ENCODE measurements around the gene SLC38A3.

SLC38A3 gene

DNA sequence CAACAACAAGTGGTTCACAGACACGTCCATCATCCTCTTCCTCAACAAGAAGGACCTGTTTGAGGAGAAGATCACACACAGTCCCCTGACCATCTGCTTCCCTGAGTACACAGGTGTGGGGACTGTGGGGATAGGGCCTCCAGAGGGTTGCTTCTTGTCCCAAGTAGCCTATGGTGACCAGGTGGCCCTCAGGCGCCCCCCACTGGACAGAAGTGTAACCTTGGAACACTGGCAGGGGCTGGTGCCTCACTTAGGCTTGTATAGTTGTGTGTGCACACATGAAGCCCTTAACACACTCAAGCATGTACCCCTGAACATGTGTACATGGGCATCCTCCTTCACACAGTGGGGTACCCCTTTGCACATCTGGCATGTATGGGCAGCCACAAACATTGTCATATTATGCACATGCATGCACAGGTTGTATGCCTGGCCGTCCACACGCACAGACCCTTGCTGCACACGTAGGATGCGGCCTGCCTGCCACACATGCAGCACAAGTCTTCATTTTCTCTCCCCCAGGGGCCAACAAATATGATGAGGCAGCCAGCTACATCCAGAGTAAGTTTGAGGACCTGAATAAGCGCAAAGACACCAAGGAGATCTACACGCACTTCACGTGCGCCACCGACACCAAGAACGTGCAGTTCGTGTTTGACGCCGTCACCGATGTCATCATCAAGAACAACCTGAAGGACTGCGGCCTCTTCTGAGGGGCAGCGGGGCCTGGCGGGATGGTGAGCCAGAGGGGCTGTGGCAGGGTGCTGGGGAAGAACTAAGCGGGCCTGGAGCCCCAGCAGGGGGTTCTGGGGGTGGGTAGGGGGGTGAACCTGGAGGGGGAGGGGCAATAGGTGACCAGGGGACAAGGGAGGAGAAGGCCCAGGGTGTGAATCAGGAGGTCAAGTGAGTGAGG, 52.2 kb downstream of the SLC38A3 start:
- TF ChIP-seq, protein P1, sequence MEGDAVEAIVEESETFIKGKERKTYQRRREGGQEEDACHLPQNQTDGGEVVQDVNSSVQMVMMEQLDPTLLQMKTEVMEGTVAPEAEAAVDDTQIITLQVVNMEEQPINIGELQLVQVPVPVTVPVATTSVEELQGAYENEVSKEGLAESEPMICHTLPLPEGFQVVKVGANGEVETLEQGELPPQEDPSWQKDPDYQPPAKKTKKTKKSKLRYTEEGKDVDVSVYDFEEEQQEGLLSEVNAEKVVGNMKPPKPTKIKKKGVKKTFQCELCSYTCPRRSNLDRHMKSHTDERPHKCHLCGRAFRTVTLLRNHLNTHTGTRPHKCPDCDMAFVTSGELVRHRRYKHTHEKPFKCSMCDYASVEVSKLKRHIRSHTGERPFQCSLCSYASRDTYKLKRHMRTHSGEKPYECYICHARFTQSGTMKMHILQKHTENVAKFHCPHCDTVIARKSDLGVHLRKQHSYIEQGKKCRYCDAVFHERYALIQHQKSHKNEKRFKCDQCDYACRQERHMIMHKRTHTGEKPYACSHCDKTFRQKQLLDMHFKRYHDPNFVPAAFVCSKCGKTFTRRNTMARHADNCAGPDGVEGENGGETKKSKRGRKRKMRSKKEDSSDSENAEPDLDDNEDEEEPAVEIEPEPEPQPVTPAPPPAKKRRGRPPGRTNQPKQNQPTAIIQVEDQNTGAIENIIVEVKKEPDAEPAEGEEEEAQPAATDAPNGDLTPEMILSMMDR (IDR thresholded peaks at IDR 0.05; ENCODE audit: extremely low read depth, missing control alignments): no peak
- no peak for DNase-seq (ENCODE audit: low spot score)

DNA sequence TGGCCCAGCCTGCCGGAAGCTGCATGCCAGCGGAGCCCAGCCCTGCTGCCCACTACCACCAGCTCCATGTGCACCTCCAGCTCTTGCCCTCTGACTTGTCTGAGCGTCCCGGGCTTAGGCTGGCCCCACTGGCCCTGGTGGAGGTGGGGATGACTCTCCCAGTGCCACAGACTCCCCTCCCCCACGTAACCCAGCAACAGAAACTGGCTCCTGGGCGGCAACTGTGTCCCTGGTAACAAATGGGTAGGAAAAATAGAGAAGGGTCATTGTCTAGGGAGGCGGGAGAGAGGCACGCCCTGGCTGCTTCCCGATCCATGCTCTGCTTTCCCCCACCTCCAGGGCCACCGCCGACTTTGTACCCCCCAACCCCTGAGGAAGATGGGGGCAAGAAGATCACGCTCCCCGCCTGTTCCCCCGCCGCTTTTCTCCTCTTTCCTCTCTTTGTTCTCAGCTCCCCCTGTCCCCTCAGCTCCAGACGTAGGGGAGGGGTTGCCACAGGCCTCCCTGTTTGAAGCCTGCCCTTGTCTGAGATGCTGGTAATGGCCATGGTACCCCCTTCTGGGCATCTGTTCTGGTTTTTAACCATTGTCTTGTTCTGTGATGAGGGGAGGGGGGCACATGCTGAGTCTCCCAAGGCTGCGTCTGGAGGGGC, 53.1 kb downstream of the SLC38A3 start:
- DNase-seq (ENCODE audit: low spot score): no peak
- TF ChIP-seq, protein P1 (IDR thresholded peaks at IDR 0.05; ENCODE audit: extremely low read depth, missing control alignments): no peak

DNA sequence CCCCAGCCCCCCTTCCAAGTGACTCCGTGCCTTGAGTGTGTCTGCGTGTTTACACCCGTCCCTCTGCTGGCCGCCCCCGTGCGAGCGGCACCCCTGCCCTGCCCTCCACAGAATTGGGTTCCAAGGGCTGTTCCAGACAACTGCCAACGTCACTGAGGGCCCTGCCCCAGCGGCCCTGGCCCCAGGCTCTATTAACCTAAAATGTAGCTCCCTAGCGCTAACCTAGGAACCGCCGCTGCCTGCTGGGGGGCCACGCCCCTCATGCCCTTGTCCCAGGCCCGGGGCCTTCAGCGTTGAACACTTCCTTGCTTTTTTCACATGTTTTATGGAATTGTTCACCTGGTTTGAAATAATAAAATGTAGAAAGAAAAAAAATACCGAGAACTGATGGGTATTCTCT, 53.9 kb downstream of the SLC38A3 start:
- TF ChIP-seq, protein P1 (IDR thresholded peaks at IDR 0.05; ENCODE audit: extremely low read depth, missing control alignments): no peak
- DNase-seq (ENCODE audit: low spot score): no peak

DNA sequence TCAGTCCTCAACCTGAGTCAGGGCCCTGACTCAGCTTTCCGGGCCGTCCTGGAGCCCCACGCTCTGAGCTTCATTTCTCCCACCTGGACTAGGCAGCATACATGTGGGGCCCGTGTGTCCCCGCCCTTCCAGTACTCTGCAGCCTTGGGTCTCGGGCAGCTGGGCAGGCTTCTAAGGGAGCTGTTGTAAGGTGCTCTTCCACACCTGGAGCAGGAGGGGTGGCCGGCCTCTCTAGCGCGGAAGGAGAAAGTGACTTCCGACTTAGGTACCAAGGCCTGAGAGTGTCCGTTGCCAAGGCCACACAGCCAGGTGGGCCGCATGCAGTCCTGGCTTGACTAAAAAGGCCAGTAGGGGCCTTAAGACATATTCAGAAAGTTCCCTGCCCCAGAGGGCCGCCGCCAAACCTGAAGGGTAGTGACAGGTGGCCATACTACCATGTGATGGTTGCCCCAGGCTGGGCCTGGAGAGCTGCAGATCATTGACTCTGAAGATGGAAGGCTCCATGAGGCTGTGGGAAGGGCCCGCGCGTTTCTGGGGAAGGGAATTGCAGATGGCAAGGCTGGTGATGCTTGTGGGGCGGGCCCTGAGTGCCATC, 54.5 kb downstream of the SLC38A3 start:
- no peak for DNase-seq (ENCODE audit: low spot score)
- TF ChIP-seq, protein P1 (IDR thresholded peaks at IDR 0.05; ENCODE audit: extremely low read depth, missing control alignments): no peak

DNA sequence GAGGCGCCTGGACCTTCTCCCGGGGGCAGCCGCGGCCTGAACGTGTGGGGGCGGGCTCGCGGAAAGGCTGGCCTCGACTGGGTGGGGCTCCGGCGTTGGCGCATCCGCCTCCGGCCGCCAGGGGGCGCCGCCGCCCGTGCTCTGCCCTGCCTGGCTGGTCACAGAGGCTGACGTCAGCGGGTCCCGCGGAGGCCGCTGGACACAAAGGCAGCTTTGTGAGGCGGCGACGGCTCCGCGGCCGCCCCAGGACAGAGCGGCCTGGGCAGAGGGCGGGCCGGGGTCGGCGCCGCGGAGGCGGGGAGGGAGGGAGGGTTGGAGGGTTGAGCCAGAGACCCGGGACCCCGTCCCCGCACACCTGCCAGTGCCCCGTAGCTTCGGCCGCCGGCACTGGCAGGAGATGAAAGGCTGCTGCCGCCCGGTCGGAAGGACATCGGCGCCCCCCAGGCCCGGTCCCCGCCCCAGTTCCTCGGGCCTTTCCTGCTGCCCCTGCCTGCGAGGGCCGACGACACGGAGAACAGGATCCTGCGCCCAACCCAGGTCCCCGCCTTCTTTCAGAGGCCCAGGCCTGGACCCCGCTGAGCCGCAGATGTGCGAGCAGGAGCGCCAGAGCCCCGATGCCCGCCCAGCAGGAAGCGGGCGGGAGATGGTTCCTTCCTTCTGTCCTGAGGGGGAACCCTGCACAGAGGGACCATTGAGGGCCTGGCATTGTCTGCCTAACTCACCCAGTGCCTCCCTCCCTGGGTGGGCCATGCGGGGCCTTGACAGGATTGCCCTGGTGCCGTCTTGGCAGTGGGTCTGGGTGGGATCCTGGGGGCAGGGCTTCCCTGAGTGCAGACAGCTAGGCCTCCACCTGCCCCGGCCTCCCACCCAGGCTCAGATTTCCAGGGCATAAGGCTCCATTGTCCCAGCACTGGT, 55.2 kb downstream of the SLC38A3 start:
- TF ChIP-seq, protein P1 (IDR thresholded peaks at IDR 0.05; ENCODE audit: extremely low read depth, missing control alignments): peak; percentile 97
- peak; percentile 99 for DNase-seq (ENCODE audit: low spot score)

DNA sequence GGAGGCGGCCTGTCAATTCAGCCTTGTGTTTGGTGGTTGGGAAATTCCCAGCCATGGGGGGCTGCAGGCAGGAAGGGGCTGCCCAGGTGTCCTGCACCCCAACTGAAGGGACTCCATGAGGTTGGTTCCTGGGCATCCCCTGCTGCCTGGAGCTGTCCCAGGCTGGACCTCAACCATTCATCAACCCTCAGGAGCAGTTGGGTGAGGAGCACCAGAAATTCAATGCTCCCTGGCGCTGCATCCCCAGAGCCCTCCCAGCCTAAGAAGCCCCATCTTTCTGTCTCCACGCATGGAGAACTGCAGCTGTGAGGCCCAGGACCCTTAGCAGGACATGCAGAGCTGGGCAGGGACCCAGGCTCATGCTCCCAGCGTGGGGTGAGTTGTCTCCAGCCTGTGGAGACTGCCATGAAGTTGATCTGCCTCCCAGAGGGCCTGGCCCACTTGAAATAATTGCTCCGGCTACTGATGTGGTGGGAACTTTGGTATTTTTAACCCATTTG, 55.9 kb downstream of the SLC38A3 start:
- DNase-seq (ENCODE audit: low spot score): peak; percentile 46
- TF ChIP-seq, protein P1 (IDR thresholded peaks at IDR 0.05; ENCODE audit: extremely low read depth, missing control alignments): no peak

All from GM20000 (cell line).